C4-2B (cell line): ENCODE data around the gene KREMEN1.

Experiments
- H3K27ac ChIP-seq: fragments of 450-650 bp; 2 replicates; pipeline ENCODE4 v1.5.1; 2017
- ZFX ChIP-seq: fragments of 450-650 bp; IDR thresholded peaks from 2 replicates; pipeline ENCODE4 v1.6.1; 2017
- TF ChIP-seq, protein P1 (sequence below): fragments of 450-650 bp; conservative IDR thresholded peaks from 2 replicates; pipeline ENCODE4 v1.5.1; 2017; ENCODE audit warnings: mild to moderate bottlenecking

KREMEN1 gene

DNA sequence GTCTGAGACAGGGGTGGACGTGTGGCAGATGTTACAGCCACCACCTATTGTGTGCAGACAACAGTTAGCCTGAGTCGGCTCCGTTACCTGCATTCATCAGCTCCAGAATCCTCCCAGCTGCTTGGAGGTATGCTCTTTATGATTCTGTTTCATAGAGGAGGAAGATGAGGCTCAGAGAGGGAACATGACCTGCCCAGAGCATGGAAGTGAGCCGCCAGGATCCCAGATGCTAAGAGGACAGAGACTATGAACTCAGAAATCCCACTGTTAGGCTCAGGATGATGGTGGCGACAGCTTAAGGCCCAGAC, 134.4 kb downstream of the KREMEN1 start:
- TF ChIP-seq, protein P1, sequence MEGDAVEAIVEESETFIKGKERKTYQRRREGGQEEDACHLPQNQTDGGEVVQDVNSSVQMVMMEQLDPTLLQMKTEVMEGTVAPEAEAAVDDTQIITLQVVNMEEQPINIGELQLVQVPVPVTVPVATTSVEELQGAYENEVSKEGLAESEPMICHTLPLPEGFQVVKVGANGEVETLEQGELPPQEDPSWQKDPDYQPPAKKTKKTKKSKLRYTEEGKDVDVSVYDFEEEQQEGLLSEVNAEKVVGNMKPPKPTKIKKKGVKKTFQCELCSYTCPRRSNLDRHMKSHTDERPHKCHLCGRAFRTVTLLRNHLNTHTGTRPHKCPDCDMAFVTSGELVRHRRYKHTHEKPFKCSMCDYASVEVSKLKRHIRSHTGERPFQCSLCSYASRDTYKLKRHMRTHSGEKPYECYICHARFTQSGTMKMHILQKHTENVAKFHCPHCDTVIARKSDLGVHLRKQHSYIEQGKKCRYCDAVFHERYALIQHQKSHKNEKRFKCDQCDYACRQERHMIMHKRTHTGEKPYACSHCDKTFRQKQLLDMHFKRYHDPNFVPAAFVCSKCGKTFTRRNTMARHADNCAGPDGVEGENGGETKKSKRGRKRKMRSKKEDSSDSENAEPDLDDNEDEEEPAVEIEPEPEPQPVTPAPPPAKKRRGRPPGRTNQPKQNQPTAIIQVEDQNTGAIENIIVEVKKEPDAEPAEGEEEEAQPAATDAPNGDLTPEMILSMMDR = no peak
- TF ChIP-seq ZFX = no peak
- H3K27ac ChIP-seq = no peak overlapping the region

DNA sequence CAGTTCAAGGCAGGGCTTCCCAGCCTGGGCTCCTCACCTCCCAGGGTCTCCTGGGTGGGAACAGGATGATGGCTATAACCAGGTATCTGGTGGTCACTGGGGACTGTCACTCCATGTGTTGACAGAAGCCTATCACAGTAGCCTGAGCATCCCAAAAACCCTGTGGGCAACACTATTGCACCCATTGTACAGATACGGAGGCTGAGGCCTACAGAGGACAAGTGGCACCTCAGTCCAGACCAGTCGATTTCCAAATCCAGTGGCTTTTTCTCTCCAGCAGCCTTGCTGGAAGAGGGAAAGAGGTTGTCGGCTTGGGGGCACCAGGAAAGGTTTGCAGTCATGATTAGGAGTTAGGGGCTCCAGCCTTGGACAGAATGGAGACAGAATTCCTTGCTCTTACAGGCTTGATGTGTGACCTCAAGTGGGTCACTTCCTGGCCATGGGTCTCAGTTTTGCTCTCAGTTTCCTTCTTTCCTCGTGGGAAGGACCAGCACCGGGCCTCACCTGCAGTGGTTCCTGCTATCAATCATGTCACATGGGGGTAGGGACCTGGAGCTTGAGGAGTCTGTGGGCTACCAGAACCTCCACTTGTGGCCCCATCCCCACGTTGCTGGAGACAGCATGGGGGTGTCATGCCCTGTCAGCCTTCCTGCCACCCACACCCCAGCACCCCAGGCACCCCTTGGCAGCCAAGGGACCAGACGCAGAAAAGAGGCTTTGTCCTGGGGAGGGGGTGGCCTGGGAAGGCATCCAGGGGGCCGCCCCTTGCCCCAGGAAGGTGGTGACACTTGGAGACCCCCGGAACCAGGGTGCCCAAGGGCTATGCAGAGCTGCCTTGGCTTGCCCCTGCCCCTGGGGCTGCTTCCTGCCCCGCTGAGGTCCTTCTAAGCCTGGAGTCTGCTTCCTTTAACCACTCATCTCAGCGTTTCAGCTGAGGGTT, 135.0 kb downstream of the KREMEN1 start:
- TF ChIP-seq, protein P1 = no peak
- H3K27ac ChIP-seq = no peak overlapping the region

DNA sequence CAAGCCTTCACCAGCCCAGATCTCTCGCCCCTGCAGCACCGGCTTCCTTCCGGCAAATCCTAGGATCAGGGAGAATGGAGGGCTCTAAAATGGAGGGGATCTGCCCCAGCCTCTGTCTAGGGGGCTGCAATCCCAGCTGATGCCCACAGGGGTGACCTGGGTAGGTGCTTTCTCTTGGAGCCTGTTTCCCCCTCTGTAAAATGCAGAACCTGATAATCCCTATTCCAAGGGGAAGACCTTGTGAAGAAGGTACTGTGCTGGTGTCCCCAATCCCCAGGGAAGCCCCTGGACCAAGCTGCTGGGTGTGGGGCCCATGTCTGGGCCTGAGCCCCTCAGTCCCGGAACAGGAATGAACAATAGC, 135.6 kb downstream of the KREMEN1 start:
- H3K27ac ChIP-seq = no peak overlapping the region
- no peak for TF ChIP-seq ZFX
- TF ChIP-seq, protein P1 = no peak

DNA sequence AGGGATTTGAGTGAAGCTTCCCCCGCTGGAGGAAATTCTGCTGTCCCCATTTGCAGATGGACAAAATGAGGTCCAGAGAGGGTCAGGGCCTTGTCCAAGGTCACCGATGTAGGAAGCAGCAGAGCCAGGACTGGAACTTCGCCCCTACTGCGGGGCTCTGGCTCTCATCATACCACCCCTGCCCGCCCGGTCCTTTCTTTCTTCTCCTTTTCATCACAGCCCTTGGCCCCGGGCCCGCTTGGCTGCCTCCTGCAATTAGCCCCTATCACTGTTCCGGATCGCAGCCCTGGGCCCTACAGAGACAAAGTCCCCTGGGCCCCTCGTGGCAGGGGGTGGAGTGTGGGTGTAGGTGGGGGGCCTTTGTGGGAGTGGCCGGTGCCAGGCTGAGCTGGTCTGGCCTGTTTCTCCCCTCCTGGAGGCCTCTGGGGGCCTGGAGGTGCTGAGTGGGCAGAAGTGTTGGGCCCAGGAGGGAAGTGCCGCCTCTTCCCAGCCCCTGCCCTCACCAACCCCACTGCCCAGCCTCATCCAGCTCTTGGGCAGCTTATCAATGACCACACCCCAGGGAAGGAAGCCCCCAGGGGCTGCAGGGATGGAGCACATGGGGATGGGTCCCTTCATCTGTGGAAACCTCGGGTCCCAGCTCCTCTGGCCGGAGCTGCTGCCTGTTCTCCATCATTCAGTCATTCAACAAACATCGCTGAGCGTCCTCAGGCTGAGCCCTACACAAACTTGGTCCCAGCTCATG, 136.2 kb downstream of the KREMEN1 start:
- no peak overlapping the region for H3K27ac ChIP-seq
- TF ChIP-seq, protein P1 = no peak
- no peak for TF ChIP-seq ZFX

DNA sequence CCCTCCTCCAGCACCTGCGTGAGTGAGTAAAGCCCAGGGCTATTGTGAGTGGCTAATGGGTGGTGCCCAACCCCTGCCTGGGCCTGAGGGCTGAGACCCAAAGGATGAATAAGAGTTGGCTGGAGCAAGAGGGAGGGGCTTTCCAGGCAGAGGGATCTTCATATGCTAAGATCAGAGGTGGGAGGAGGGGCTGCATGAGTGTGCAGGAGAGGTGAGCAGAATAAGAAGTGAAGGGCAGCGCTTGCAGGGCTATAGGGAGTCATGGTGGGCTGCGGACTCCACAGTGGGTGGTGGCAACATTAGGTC, 136.7 kb downstream of the KREMEN1 start:
- TF ChIP-seq, protein P1 = no peak
- TF ChIP-seq ZFX = no peak
- no peak overlapping the region for H3K27ac ChIP-seq

DNA sequence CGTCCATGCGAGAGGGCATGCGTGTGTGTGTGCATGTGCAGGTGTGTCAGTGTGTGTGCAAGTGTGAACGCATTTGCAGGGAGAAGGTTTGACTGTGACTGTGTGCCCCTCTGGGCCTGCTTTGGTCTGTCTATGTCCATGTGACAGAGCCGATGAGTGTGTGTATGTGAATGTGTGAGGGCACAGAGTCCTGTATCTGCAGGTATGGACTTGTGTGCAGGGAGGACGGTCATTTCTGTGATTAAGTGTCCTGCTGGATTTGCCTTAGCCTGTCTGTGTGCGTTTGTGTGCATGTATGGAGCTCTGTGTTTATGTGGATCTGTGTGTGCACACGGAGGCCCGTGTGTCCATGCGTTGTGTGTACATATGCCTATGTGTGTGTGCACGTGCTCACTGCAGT, 138.2 kb downstream of the KREMEN1 start:
- no peak overlapping the region for H3K27ac ChIP-seq
- TF ChIP-seq ZFX = no peak
- TF ChIP-seq, protein P1 = no peak

DNA sequence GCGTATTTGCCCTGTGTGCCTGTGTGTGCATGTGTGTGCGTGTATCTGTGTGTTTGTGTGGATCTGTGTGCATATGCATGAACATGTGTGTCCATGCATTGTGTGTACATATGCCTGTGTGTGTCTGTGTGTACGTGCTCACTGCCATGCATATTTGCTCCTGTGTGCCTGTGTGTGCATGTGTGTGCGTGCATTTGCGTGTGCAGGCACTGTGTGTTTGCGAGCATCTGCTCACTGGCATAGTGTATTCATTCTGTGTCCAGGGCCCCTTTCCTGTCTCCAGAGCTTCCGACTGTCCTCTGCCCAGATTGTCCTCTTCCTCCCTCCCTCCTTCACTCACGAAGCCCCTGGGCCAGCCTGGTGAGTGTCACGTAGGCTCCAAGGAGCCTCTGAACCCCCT, 138.6 kb downstream of the KREMEN1 start:
- TF ChIP-seq, protein P1 = no peak
- TF ChIP-seq ZFX = no peak
- H3K27ac ChIP-seq = no peak overlapping the region
